Activated T-cell treated with anti-CD3 and anti-CD28 coated beads, Interleukin-2, amount 50 U/mL, for 1 hour (primary cell): ENCODE results near the gene POU5F1.

Experiments
- DNase-seq: peaks from one replicate; pipeline ENCODE4 v3.0.0-alpha.2; 2020

POU5F1 gene

GRCh38 chr6:31138982-31139381, 31.5 kb downstream of the POU5F1 start, which contains the start of gene PSORS1C2:
Gene PSORS1C2 (minus strand): TSS chr6:31139066. CDS start chr6:31139026, 40 bp downstream.
- no peak for DNase-seq

GRCh38 chr6:31135710-31136109, 34.8 kb downstream of the POU5F1 start:
- no peak for DNase-seq

- DNase-seq = no peak
These were observed 37.7 kb downstream of the POU5F1 start for GRCh38 chr6:31132806-31133205.

- no peak for DNase-seq
These were observed 38.9 kb downstream of the POU5F1 start for GRCh38 chr6:31131595-31131994.

GRCh38 chr6:31130751-31131150, 39.7 kb downstream of the POU5F1 start:
- DNase-seq = no peak

GRCh38 chr6:31129130-31129529, 41.4 kb downstream of the POU5F1 start:
- DNase-seq = no peak

GRCh38 chr6:31128093-31128676, 42.3 kb downstream of the POU5F1 start:
- peak; percentile 78 for DNase-seq

- DNase-seq = no peak
These were observed 43.9 kb downstream of the POU5F1 start for GRCh38 chr6:31126396-31127175.

- no peak for DNase-seq
These were observed 44.7 kb downstream of the POU5F1 start for GRCh38 chr6:31125586-31126363.

- no peak for DNase-seq
These were observed 45.3 kb downstream of the POU5F1 start for GRCh38 chr6:31125162-31125561.

- no peak for DNase-seq
These were observed 47.4 kb downstream of the POU5F1 start for GRCh38 chr6:31122791-31123706.

GRCh38 chr6:31121131-31121790, 49.2 kb downstream of the POU5F1 start:
- no peak for DNase-seq

GRCh38 chr6:31120151-31120915, 50.1 kb downstream of the POU5F1 start, which contains the start of gene CDSN:
Gene CDSN (minus strand): TSS chr6:31120446. CDS start chr6:31120419, 27 bp downstream.
- DNase-seq = no peak

GRCh38 chr6:31118178-31118577, 52.3 kb downstream of the POU5F1 start:
- DNase-seq = no peak

GRCh38 chr6:31116661-31117385, 53.7 kb downstream of the POU5F1 start:
- no peak for DNase-seq

- no peak for DNase-seq
These were observed 54.4 kb downstream of the POU5F1 start for GRCh38 chr6:31115941-31116560.

- DNase-seq = no peak
These were observed 55.3 kb downstream of the POU5F1 start for GRCh38 chr6:31114970-31115849.

- no peak for DNase-seq
These were observed 56.0 kb downstream of the POU5F1 start, which contains the start of gene PSORS1C1 for GRCh38 chr6:31114541-31114878. Gene PSORS1C1 (plus strand): TSS chr6:31114800. CDS start chr6:31129633, 14,833 bp downstream.
